Breast epithelium (tissue), 3 donors: ENCODE data around the gene HTR6.
A peak's percentile ranks its signal among the peaks of the same experiment; 100 is the strongest.

Source experiments
- POLR2A ChIP-seq: fragments of 450-650 bp; IDR thresholded peaks from one replicate; pipeline ENCODE4 v1.6.1; 2016; ENCODE audit warnings: antibody characterized with exemption, mild to moderate bottlenecking, moderate library complexity
- TF ChIP-seq, protein P1 (sequence below), 3 donors: fragments of 450-650 bp; IDR thresholded peaks; one replicate each; pipeline ENCODE4 v1.5.1; 2016 to 2017; ENCODE audit warnings: antibody characterized with exemption in 3 of 3, mild to moderate bottlenecking in 3 of 3, moderate library complexity in 3 of 3

DNA sequence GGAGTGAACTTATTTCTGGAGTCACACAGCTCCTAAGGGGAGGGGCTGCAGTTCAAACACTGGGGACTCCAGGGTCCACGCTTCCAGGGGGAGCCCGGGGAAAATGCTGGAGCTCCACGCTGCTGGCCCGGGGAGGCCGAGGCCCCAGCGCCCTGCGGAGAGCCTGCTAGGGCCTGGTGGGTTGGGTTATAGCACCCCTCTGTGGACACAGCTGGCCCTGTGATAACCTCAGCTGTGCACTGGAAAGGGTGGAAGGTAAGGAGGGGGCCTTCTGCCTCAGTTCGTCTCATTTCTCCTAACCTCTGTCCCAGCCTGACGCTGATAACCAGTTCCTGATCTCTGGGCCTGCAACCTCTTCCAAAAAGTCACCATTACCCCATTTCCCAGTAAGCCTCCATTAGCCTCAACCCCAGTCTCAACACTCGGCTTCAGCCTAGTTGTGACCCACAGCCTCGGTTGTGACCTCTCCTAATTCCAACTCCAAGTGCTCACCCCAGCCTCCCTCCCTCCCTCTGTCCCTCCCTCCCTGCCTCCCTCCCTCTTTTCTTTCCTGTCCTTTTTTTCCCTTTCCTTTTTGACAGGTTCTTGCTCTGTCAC lies 13.4 kb upstream of the HTR6 start:
- TF ChIP-seq, protein P1, sequence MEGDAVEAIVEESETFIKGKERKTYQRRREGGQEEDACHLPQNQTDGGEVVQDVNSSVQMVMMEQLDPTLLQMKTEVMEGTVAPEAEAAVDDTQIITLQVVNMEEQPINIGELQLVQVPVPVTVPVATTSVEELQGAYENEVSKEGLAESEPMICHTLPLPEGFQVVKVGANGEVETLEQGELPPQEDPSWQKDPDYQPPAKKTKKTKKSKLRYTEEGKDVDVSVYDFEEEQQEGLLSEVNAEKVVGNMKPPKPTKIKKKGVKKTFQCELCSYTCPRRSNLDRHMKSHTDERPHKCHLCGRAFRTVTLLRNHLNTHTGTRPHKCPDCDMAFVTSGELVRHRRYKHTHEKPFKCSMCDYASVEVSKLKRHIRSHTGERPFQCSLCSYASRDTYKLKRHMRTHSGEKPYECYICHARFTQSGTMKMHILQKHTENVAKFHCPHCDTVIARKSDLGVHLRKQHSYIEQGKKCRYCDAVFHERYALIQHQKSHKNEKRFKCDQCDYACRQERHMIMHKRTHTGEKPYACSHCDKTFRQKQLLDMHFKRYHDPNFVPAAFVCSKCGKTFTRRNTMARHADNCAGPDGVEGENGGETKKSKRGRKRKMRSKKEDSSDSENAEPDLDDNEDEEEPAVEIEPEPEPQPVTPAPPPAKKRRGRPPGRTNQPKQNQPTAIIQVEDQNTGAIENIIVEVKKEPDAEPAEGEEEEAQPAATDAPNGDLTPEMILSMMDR (IDR thresholded peaks at IDR 0.05), result peak in 2 of 3 donors; percentile 51 to 54
- no peak for TF ChIP-seq POLR2A
